ENCODE results near the gene CDH22.

The CDH22 gene

GRCh38 chr20:46260480-46260879 is 47.8 kb downstream of the CDH22 start:
- H3K4me3 ChIP-seq (ENCODE audit: control insufficient read depth, low read depth, low read length) = no peak overlapping the region
- TF ChIP-seq CTCF (IDR thresholded peaks at IDR 0.05; ENCODE audit: control insufficient read depth, insufficient read depth, low read depth, low read length, missing control alignments) = no peak
- no peak for DNase-seq (ENCODE audit: low read depth)

GRCh38 chr20:46259260-46259859 is 48.9 kb downstream of the CDH22 start:
- DNase-seq (ENCODE audit: low read depth) = no peak
- no peak for TF ChIP-seq CTCF (IDR thresholded peaks at IDR 0.05; ENCODE audit: control insufficient read depth, insufficient read depth, low read depth, low read length, missing control alignments)
- no peak overlapping the region for H3K4me3 ChIP-seq (ENCODE audit: control insufficient read depth, low read depth, low read length)

- no peak overlapping the region for H3K4me3 ChIP-seq (ENCODE audit: control insufficient read depth, low read depth, low read length)
- no peak for TF ChIP-seq CTCF (IDR thresholded peaks at IDR 0.05; ENCODE audit: control insufficient read depth, insufficient read depth, low read depth, low read length, missing control alignments)
- no peak for DNase-seq (ENCODE audit: low read depth)
Measured at GRCh38 chr20:46257887-46258286, 50.4 kb downstream of the CDH22 start.

- H3K4me3 ChIP-seq (ENCODE audit: control insufficient read depth, low read depth, low read length) = no peak overlapping the region
- no peak for TF ChIP-seq CTCF (IDR thresholded peaks at IDR 0.05; ENCODE audit: control insufficient read depth, insufficient read depth, low read depth, low read length, missing control alignments)
- DNase-seq (ENCODE audit: low read depth) = no peak
Measured at GRCh38 chr20:46256293-46256692, 52.0 kb downstream of the CDH22 start.

GRCh38 chr20:46255440-46256104 is 52.7 kb downstream of the CDH22 start:
- TF ChIP-seq CTCF (IDR thresholded peaks at IDR 0.05; ENCODE audit: control insufficient read depth, insufficient read depth, low read depth, low read length, missing control alignments) = no peak
- DNase-seq (ENCODE audit: low read depth) = no peak
- no peak overlapping the region for H3K4me3 ChIP-seq (ENCODE audit: control insufficient read depth, low read depth, low read length)

GRCh38 chr20:46253391-46253790 is 54.9 kb downstream of the CDH22 start:
- DNase-seq (ENCODE audit: low read depth) = no peak
- H3K4me3 ChIP-seq (ENCODE audit: control insufficient read depth, low read depth, low read length) = no peak overlapping the region
- TF ChIP-seq CTCF (IDR thresholded peaks at IDR 0.05; ENCODE audit: control insufficient read depth, insufficient read depth, low read depth, low read length, missing control alignments) = peak; percentile 24
